Jurkat, Clone E6-1 (cell line): ENCODE results near the gene ZNF507.

Experiments
- DNase-seq: peaks from one replicate; pipeline ENCODE4 v3.0.0-alpha.2; 2011; ENCODE audit warnings: low read depth, low spot score
- H3K4me3 ChIP-seq: 2 replicates; pipeline ENCODE4 v1.5.1; 2011; ENCODE audit warnings: mild to moderate bottlenecking, low read length, control low read depth, moderate library complexity

Gene ZNF507

GRCh38 chr19:32337084-32337808 is 8.2 kb upstream of the ZNF507 start:
- no peak for DNase-seq
- H3K4me3 ChIP-seq, result no peak overlapping the region

DNA sequence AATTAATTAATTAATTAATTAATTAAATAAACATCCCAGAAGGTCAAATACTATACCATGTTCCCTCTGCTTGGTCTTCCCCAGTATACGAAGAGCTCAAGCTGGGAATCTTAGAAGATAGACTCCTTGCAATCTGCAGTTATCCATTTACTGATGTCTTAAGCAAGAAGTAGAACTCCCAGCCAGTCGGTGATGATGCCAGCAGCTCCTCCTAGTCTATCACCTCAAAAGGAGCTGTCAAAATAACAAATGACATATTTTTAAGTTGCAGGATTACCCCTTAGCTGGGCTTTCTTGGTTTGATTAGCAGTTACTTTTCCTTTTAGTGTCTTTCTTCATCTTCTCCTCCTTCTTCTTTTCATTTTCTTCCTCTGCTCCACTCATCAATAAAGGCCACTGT is 6.0 kb upstream of the ZNF507 start:
- no peak for DNase-seq
- no peak overlapping the region for H3K4me3 ChIP-seq

DNA sequence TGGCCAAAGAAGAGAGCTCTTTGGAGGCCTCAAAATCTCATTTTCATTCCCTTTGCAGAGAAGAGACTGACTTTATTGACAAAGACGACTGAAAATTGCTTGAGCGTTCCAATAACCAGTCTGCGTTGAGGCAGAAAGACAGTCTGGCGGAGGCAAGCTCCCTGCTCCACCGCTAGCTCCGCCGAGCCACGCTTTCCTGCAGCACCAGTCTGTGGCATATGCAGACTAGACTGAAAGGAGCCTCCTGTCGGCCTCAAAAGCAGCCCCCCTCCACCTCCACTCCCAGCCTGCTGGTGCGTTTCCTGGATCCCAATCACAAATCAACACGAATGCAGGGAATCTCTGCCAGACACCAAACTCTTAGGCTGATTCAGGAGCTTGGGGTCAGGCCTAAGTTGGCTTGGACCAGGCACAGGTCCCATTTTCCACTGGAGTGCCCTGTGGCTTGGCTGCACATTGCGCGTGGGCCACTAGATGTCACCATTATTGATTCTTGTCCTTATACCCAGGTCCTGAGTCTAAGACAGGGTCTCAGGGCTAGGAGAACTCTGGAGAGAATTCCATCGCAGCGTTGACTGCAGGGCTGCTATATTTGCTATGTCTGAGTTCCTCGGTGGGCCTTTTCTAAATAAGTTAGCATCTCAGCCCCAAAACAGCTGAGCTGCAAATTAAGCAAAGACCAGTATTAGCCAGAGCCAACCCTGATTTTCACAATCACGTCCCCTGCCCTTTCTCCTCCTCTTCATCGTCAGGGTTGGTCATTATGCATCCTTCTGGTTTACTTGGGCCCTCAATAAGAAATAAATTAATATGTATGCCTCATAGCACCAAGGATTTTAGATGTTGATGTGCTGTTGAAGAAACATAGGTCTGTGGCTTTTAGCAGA is 5.2 kb upstream of the ZNF507 start:
- no peak for DNase-seq
- H3K4me3 ChIP-seq, result no peak overlapping the region

GRCh38 chr19:32342695-32343094 is 2.7 kb upstream of the ZNF507 start:
- H3K4me3 ChIP-seq, result no peak overlapping the region

GRCh38 chr19:32343550-32344262 is 1.7 kb upstream of the ZNF507 start:
- no peak overlapping the region for H3K4me3 ChIP-seq
- DNase-seq, result no peak

More at GRCh38 chr19:32342695-32343094, 2.7 kb upstream of the ZNF507 start:
- DNase-seq, result no peak

DNA sequence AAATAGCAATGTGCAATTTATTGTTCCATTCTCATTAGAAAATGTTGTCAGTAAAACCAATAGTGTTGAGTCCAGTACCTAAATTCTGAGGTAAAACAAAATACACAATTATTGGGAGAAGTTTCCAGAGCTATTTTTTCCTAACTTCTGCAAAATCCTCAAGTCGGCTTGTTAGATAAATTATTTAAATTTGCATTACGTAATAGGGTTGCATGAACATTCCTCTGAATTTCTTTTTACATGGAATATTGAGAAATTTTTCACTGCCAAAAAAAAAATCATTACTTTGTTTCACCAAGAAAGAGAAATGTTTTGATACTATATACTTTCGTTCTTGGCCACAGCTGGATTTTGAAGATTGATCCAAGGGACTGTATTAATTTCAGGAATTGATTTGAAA is 1.5 kb downstream of the ZNF507 start:
- no peak for DNase-seq
- H3K4me3 ChIP-seq, result peak overlapping the region; percentile 94

- DNase-seq, result no peak
- no peak overlapping the region for H3K4me3 ChIP-seq
Observed at GRCh38 chr19:32347573-32347972, 2.2 kb downstream of the ZNF507 start.

- no peak overlapping the region for H3K4me3 ChIP-seq
- no peak for DNase-seq
Observed at GRCh38 chr19:32349051-32349450, 3.6 kb downstream of the ZNF507 start.

DNA sequence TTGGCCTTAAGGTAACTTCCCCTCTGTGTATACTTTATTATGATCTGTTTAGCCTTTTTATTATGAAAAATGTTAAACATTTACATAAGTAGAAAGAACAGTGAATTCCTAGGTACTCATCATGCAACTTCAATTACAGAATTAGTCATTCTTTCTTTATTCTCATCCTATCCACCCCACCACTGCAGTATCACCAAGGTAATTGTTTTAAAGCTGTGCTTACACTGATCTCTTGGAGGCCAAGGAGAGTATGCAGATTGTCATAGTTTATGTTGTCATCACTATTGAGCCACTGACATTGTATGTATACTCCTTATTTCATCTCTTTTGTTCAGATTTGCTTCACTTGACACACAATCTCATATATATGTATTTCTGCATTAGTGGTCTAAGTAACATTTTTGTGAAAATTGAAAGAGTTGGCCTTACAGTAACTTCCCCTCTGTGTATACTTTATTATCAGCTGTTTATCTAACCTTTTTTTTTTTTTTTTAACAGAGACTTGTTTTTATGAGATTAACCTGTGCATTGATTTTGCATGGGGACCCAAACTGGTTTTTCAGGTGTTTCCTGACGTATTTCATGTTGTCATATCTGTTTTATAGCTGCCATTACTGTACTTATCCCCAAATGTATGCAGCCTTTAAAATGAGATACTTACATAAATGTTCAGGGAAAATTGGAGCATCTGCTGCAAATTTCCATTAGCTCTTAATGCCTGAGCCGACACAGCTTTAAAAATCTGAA is 4.5 kb downstream of the ZNF507 start:
- no peak for DNase-seq
- H3K4me3 ChIP-seq, result no peak overlapping the region

DNA sequence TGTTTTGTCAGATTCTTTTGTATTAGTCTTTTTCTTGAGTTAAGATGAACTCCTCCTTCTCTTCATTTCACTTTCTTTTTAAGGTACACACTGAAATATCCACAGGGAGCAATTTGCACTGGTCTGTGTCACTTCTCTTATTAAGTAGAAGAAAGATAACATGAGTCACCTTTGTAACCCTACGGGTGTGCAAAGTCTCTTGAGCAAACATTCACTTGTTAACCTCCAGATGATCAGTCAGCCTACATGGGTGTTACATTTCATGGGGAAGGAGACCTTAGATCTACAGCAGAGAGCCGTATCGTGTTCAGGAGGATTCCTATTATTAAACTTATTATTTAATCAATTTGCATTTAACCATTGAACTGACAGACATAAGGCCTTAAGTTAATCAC is 5.1 kb downstream of the ZNF507 start:
- no peak overlapping the region for H3K4me3 ChIP-seq
- no peak for DNase-seq

- H3K4me3 ChIP-seq, result no peak overlapping the region
Observed at GRCh38 chr19:32350987-32351348, 5.6 kb downstream of the ZNF507 start.

GRCh38 chr19:32352241-32352630 is 6.8 kb downstream of the ZNF507 start:
- H3K4me3 ChIP-seq, result no peak overlapping the region
- no peak for DNase-seq

More at GRCh38 chr19:32350987-32351348, 5.6 kb downstream of the ZNF507 start:
- DNase-seq, result no peak

DNA sequence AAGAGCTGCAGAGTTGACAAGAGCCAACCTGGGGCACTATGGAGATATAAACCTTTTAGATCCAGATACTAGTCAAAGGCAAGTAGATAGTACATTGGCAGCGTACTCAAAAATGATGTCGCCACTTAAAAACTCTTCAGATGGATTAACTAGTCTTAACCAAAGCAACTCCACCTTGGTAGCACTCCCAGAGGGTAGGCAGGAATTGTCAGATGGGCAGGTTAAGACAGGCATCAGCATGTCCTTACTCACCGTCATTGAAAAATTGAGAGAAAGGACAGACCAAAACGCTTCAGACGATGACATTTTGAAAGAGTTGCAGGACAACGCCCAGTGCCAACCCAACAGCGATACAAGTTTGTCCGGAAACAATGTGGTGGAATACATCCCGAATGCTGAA is 8.9 kb downstream of the ZNF507 start:
- DNase-seq, result no peak

GRCh38 chr19:32355309-32355708 is 9.9 kb downstream of the ZNF507 start:
- no peak for DNase-seq
- H3K4me3 ChIP-seq, result no peak overlapping the region

More for the DNA sequence above, 8.9 kb downstream of the ZNF507 start:
- H3K4me3 ChIP-seq, result no peak overlapping the region

DNA sequence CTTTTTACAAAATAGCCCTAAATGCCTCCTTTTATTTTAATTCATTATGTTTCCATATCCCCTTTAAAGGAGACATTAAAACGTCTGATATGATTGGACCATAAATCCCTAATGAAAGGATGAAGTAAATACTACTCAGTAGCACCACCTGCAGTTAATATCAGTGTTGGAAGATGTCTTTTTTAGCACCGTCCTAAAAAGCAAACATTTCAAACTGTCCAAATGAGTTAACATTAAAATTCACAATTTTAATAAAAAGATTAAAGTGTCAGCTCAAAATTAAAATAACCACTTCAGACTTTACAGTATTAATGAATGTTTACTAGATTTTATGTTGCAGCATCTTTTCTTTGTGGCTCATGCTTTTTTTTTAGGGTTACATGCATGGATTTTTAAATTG is 12.3 kb downstream of the ZNF507 start:
- H3K4me3 ChIP-seq, result no peak overlapping the region
- DNase-seq, result no peak

GRCh38 chr19:32358321-32358720 is 12.9 kb downstream of the ZNF507 start:
- H3K4me3 ChIP-seq, result no peak overlapping the region
- no peak for DNase-seq

GRCh38 chr19:32359581-32359980 is 14.2 kb downstream of the ZNF507 start:
- H3K4me3 ChIP-seq, result no peak overlapping the region
- no peak for DNase-seq

DNA sequence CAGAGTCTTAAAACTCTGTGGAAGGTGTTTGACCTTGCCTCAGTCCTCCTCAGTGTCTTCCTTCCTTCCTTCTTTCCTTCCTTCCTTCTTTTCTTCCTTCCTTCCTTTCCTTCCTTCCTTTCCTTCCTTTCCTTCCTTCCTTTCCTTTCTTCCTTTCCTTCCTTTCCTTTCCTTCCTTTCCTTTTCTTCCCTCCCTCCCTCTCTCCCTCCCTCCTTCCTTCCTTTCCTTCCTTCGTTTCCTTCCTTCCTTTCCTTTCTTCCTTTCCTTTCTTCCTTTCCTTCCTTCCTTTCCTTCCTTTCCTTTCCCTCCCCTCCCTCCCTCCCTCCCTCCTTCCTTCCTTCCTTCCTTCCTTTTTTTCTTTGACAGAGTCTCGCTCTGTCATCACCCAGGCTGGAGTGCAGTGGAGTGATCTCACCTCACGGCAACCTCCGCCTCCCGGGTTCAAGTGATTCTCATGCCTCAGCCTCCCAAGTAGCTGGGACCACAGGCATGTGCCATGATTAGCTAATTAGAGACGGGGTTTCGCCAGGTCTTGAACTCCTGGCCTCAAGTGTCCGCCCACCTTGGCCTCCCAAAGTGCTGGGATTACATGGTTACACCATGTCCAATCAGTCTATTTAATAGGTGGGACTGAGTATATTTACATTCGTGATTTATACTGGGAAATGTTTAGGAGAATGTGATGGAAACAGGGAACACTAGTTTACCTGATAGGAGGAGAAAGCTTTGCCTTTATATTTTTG is 16.3 kb downstream of the ZNF507 start:
- no peak for DNase-seq
- no peak overlapping the region for H3K4me3 ChIP-seq

DNA sequence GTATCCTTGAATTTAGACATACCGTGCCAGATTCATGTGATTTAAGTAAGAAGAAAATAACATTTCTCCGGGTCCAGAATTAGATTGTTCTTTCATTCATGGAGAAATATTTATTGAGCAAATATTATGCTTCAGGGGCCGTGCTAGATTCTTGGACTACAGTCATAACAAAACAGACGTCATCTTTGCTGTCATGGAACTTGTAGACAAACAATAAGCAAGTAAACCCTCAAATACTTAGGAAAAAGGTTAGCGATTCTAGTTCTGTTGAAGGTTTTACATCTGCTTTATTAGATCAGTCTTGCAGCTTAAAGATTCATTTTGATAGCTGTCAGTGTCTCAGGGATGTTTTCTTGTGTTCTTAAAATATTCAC is 16.9 kb downstream of the ZNF507 start:
- H3K4me3 ChIP-seq, result no peak overlapping the region
- DNase-seq, result no peak
